Left colon (tissue), 2 donors: ENCODE results near the gene SNCA. TPM values are rescaled to one million over a fixed set of nuclear protein-coding genes. Genes with fewer than 3 reads are reported as not detected.

ENCODE experiments used
- total RNA-seq, 2 donors: library from RNA; stranded (reverse); fragmentation: NEBNext Ultra II Directional; extraction: Animal tissue kit (Norgen Biotek cat#: 25700); gene quantifications; one replicate each; pipeline ENCODE4 v1.2.1, GENCODE V29; 2021
- donor health status: DM: no; HTN: no; CAD: no.
- donor health status: DM: yes; HTN: yes; CAD: no.

Gene SNCA
- total RNA-seq, 2 donors from 2014 or later, result 1.4 to 3.9 TPM

Other genes starting within 250 kb of the SNCA start
- 10 to 100 TPM; 13.1 to 14.0 TPM for gene MMRN1, start 57.7 kb upstream of the SNCA start, total RNA-seq